K562 treated with DMSO at 1 percent for 48 hours (cell line): ENCODE data around the gene HELB. TPM values are rescaled to one million over a fixed set of nuclear protein-coding genes. Genes with fewer than 3 reads are reported as not detected.

Experiments used
- total RNA-seq: library from RNA; unstranded; fragments of 300-600 nt; gene quantifications from 2 replicates; pipeline ENCODE4 v1.2.3, GENCODE V29; 2022; ENCODE audit warnings: low replicate concordance; ENCODE audit errors: extremely low read depth

Gene HELB
- total RNA-seq = not detected in 2 replicates

GRCh38 chr12:66301944-66302826 is at the start of gene HELB:
HELB (plus strand) TSS chr12:66302493; CDS start chr12:66302604, 111 bp downstream.

Other genes with a start within 250 kb of the HELB start
- gene LLPH, start 171.7 kb upstream of the HELB start, total RNA-seq = not detected in 2 replicates
- gene TMBIM4, start 132.5 kb upstream of the HELB start, total RNA-seq = not detected in 2 replicates
- gene IRAK3, start 113.3 kb upstream of the HELB start, total RNA-seq = not detected in 2 replicates